Neuronal stem cell (in vitro differentiated cells): ENCODE data around the gene LTN1.

Experiments used
- DNase-seq: peaks from one replicate; pipeline ENCODE4 v3.0.0-alpha.2; 2013; ENCODE audit warnings: low spot score
- H2AFZ ChIP-seq: one replicate; pipeline ENCODE4 v1.6.1; 2013; ENCODE audit warnings: mild to moderate bottlenecking, low read length, inconsistent platforms
- H2AK5ac ChIP-seq: 2 replicates; pipeline ENCODE4 v1.6.1; 2013; ENCODE audit warnings: low read depth, mild to moderate bottlenecking, inconsistent platforms, low read length, moderate library complexity, mixed read lengths
- H2BK120ac ChIP-seq: 2 replicates; pipeline ENCODE4 v1.6.1; 2013; ENCODE audit warnings: low read depth, mild to moderate bottlenecking, inconsistent platforms, low read length, moderate library complexity, mixed read lengths
- H2BK12ac ChIP-seq: one replicate; pipeline ENCODE4 v1.6.1; 2013; ENCODE audit warnings: low read length, inconsistent platforms
- H2BK15ac ChIP-seq: 2 replicates; pipeline ENCODE4 v1.6.1; 2013; ENCODE audit warnings: mild to moderate bottlenecking, low read length, inconsistent platforms, mixed read lengths
- H2BK5ac ChIP-seq: one replicate; pipeline ENCODE4 v1.6.1; 2013; ENCODE audit warnings: inconsistent platforms, mild to moderate bottlenecking, low read length, moderate library complexity
- H3K14ac ChIP-seq: one replicate; pipeline ENCODE4 v1.6.1; 2013; ENCODE audit warnings: low read length, inconsistent platforms
- H3K18ac ChIP-seq: 2 replicates; pipeline ENCODE4 v1.6.1; 2013; ENCODE audit warnings: low read length, inconsistent platforms
- H3K23ac ChIP-seq: 2 replicates; pipeline ENCODE4 v1.6.1; 2013; ENCODE audit warnings: low read depth, mild to moderate bottlenecking, mixed read lengths, low read length, inconsistent platforms; ENCODE audit not compliant: poor library complexity
- H3K27ac ChIP-seq: replicated peaks from 3 replicates; pipeline ENCODE4 v1.5.1; 2013; ENCODE audit warnings: low read length, inconsistent platforms
- H3K27me3 ChIP-seq, 3 experiments: 2 replicates each; pipeline ENCODE4 v1.6.1; 2013; ENCODE audit warnings: low read length in 3 of 3, mild to moderate bottlenecking in 2 of 3, inconsistent platforms in 1 of 3, low read depth in 1 of 3, mixed read lengths in 1 of 3, moderate library complexity in 1 of 3; ENCODE audit not compliant: control insufficient read depth in 3 of 3, insufficient read depth in 3 of 3
- H3K36me3 ChIP-seq, 2 donors: replicated peaks in 1 of 2; 2 replicates each; pipeline ENCODE4 v1.6.1; 2013; ENCODE audit warnings: low read length in 2 of 2; ENCODE audit not compliant: control insufficient read depth in 2 of 2, insufficient read depth in 2 of 2
- H3K4ac ChIP-seq: 2 replicates; pipeline ENCODE4 v1.6.1; 2013; ENCODE audit warnings: inconsistent platforms, mild to moderate bottlenecking, low read length, moderate library complexity
- H3K4me1 ChIP-seq, 2 donors: 1 replicate in 1 of 2; 2 replicates in 1 of 2; pipeline ENCODE4 v1.6.1; 2013; ENCODE audit warnings: low read length in 2 of 2, low read depth in 1 of 2; ENCODE audit not compliant: control insufficient read depth in 2 of 2, insufficient read depth in 1 of 2
- H3K4me2 ChIP-seq: one replicate; pipeline ENCODE4 v1.6.1; 2013; ENCODE audit warnings: mild to moderate bottlenecking, low read length, inconsistent platforms; ENCODE audit not compliant: insufficient read depth, poor library complexity, severe bottlenecking
- H3K4me3 ChIP-seq, 2 donors: 2 replicates each; pipeline ENCODE4 v1.5.1; 2013; ENCODE audit warnings: low read length in 2 of 2, mild to moderate bottlenecking in 2 of 2, inconsistent platforms in 1 of 2, moderate library complexity in 1 of 2
- H3K79me1 ChIP-seq: one replicate; pipeline ENCODE4 v1.6.1; 2013; ENCODE audit warnings: low read depth, mild to moderate bottlenecking, inconsistent platforms, low read length, moderate library complexity
- H3K9ac ChIP-seq: one replicate; pipeline ENCODE4 v1.6.1; 2013; ENCODE audit warnings: mild to moderate bottlenecking, low read depth, low read length, inconsistent platforms; ENCODE audit not compliant: poor library complexity
- H3K9me3 ChIP-seq, 2 donors: replicated peaks in 1 of 2; 2 replicates each; pipeline versions ENCODE3 to v1.6.1; 2013; ENCODE audit warnings: low read length in 2 of 2, mild to moderate bottlenecking in 2 of 2, inconsistent platforms in 1 of 2, low read depth in 1 of 2, mixed read lengths in 1 of 2, moderate library complexity in 1 of 2; ENCODE audit not compliant: control insufficient read depth in 2 of 2, insufficient read depth in 1 of 2
- H4K8ac ChIP-seq: one replicate; pipeline ENCODE4 v1.6.1; 2013; ENCODE audit warnings: low read depth, mild to moderate bottlenecking, inconsistent platforms, low read length, moderate library complexity
- H4K91ac ChIP-seq: one replicate; pipeline ENCODE4 v1.6.1; 2013; ENCODE audit warnings: low read length, low read depth, mild to moderate bottlenecking, inconsistent platforms; ENCODE audit not compliant: poor library complexity
- WGBS, 2 donors: extraction: QIAGEN DNeasy Blood & Tissue Kit; methylation state at CpG; one replicate each; pipeline ENCODE4 v1.1.7; 2013; ENCODE audit warnings: missing lambda C conversion rate in 2 of 2, mixed read lengths in 1 of 2; ENCODE audit not compliant: insufficient read length in 2 of 2, insufficient replicate concordance in 1 of 2; ENCODE audit errors: extremely low coverage in 2 of 2; 5-methylcytosine and 5-hydroxymethylcytosine counted together

LTN1 gene

DNA sequence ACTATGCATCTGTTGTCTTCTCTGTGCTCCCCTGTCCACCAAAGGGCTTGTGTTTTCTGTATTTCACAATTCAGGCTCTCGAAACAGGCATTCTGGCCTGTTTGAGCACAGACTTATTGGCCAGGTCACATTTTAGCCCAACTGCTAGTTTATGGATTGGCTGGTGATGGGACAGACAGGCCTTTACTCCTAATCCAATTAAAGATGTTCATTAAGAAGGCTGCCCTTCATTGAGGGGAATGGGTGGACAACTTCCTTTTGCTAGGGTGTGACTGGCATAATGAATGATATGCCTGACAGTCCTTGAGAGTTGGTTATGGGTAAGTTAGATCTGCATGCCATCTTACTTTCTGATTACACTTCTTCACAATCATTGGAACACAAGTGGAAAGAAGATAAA, 86.4 kb downstream of the LTN1 start:
- Histone ChIP-seq H3K9me3 (no peaks in the 10 kb centered on the region), H3K4ac (no peak overlapping the region), H3K4me2 (no peak overlapping the region), H3K27me3 (peaks cover 0 to 4% (median 0%) of the 10 kb centered on the region in 3 experiments), H3K18ac (no peak overlapping the region), H3K36me3 (no peaks in the 10 kb centered on the region), H2BK15ac (no peak overlapping the region), H2BK12ac (no peak overlapping the region), H3K9ac (no peak overlapping the region), H3K79me1 (peaks cover 1% of the 10 kb centered on the region), H2AK5ac (no peak overlapping the region), H2BK120ac (no peak overlapping the region), H3K27ac (no peak overlapping the region), H2BK5ac (no peak overlapping the region), H3K4me3 (no peak overlapping the region), H3K4me1 (no peaks in the 10 kb centered on the region), H4K91ac (no peak overlapping the region), H2AFZ (no peak overlapping the region), H3K14ac (no peak overlapping the region), H4K8ac (no peak overlapping the region), H3K23ac (no peak overlapping the region)
- DNase-seq, result no peak
- WGBS, 2 donors, result no CpG with 5 or more reads among the region's 1 CpG

- Histone ChIP-seq H3K36me3 (no peaks in the 10 kb centered on the region), H2BK12ac (no peak overlapping the region), H2BK120ac (no peak overlapping the region), H4K8ac (no peak overlapping the region), H3K4me2 (no peak overlapping the region), H3K18ac (no peak overlapping the region), H2BK5ac (no peak overlapping the region), H3K27me3 (peaks cover 0 to 4% (median 0%) of the 10 kb centered on the region in 3 experiments), H3K79me1 (peaks cover 1% of the 10 kb centered on the region), H4K91ac (no peak overlapping the region), H2AFZ (no peak overlapping the region), H3K23ac (no peak overlapping the region), H3K4me1 (no peaks in the 10 kb centered on the region), H3K4ac (no peak overlapping the region), H3K9me3 (no peaks in the 10 kb centered on the region), H3K9ac (no peak overlapping the region), H2BK15ac (no peak overlapping the region), H2AK5ac (no peak overlapping the region), H3K27ac (no peak overlapping the region), H3K4me3 (no peak overlapping the region), H3K14ac (no peak overlapping the region)
- no peak for DNase-seq
- no CpG with 5 or more reads among the region's 1 CpG for WGBS, 2 donors
These were observed 87.7 kb downstream of the LTN1 start for GRCh38 chr21:28904961-28905435.

DNA sequence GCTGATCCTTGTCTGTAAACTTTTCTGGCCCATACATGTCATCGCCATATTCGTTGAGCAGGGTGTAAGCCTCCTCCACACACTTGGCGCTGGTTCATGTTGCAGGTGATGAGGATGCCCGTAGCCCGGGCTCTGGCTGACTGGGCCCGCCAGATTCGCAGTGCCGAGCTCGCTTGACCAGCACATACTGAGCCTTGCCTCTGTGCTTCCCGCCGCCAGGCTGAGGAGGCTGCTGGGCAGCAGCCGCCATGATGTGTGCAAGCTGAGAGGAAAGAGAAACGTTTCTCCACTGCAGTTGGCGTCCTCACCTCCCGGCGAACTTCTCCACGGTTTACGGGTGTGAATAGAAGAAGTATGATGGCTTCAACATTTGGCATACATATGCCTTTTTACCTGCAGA, 89.2 kb downstream of the LTN1 start:
- H3K4ac ChIP-seq, result no peak overlapping the region
- H3K27me3 ChIP-seq, result peaks cover 0 to 4% (median 0%) of the 10 kb centered on the region in 3 experiments
- no peak overlapping the region for H4K8ac ChIP-seq
- no peaks in the 10 kb centered on the region for H3K9me3 ChIP-seq
- no peak overlapping the region for H4K91ac ChIP-seq
- peak overlapping the region; percentile 24 for H3K9ac ChIP-seq
- peak overlapping the region; percentile 33 for H2AK5ac ChIP-seq
- H2BK5ac ChIP-seq, result no peak overlapping the region
- DNase-seq, result no peak
- WGBS, 2 donors, result no CpG with 5 or more reads among the region's 18 CpGs
- H3K14ac ChIP-seq, result no peak overlapping the region
- H2BK12ac ChIP-seq, result no peak overlapping the region
- H3K23ac ChIP-seq, result peak overlapping the region; percentile 35
- peak overlapping the region; percentile 6 for H2AFZ ChIP-seq
- no peaks in the 10 kb centered on the region for H3K36me3 ChIP-seq
- no peak overlapping the region for H3K27ac ChIP-seq
- peaks cover 1% of the 10 kb centered on the region for H3K79me1 ChIP-seq
- H3K18ac ChIP-seq, result peak overlapping the region; percentile 24
- H3K4me3 ChIP-seq, result no peak overlapping the region
- H3K4me2 ChIP-seq, result no peak overlapping the region
- H2BK120ac ChIP-seq, result no peak overlapping the region
- no peaks in the 10 kb centered on the region for H3K4me1 ChIP-seq
- no peak overlapping the region for H2BK15ac ChIP-seq

DNA sequence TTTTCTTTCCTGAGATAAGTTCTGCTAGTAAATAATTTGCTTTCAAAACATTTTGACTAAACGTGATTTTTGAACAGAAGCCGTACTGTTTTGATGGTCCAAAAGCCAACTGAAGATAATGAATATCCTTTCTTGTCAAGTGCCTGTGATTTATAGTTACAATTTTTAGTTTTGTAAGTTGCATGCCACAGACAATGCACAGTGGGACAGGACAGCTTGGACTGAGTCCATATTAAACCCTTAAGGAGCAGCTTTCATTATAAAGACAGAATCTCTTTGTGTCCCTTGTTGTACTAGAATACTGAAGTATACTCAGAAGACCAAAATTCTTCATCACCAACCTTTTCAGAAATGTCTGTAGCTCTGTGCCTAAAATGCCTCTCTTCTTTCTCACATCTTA, 92.2 kb downstream of the LTN1 start:
- Histone ChIP-seq H2BK120ac (no peak overlapping the region), H3K14ac (no peak overlapping the region), H3K4me1 (no peaks in the 10 kb centered on the region), H3K79me1 (peaks cover 1% of the 10 kb centered on the region), H3K4ac (no peak overlapping the region), H2AK5ac (no peak overlapping the region), H3K4me2 (no peak overlapping the region), H2BK5ac (no peak overlapping the region), H2AFZ (no peak overlapping the region), H4K8ac (no peak overlapping the region), H3K18ac (no peak overlapping the region), H3K4me3 (no peak overlapping the region), H2BK12ac (no peak overlapping the region), H2BK15ac (no peak overlapping the region), H3K9me3 (no peaks in the 10 kb centered on the region), H3K36me3 (no peaks in the 10 kb centered on the region), H4K91ac (no peak overlapping the region), H3K27ac (no peak overlapping the region), H3K23ac (no peak overlapping the region), H3K27me3 (no peaks in the 10 kb centered on the region), H3K9ac (no peak overlapping the region)
- WGBS, 2 donors, result no CpG with 5 or more reads among the region's 2 CpGs
- no peak for DNase-seq
